Activated B cell treated with CpG ODN at 0.5 μM for 24 hours (primary cell): ENCODE measurements around the gene GJC2. TPM values are rescaled to one million over a fixed set of nuclear protein-coding genes. Genes with fewer than 3 reads are reported as not detected.

Experiments used
- ATAC-seq: fragments of 200-7000 bp; cut with Tn5 transposase; one replicate; pipeline ENCODE4 v1.10.0; 2021; ENCODE audit warnings: low read depth, mild to moderate bottlenecking, moderate library complexity
- CTCF ChIA-PET: fragments of 350-600 bp; sonication (Branson Sonifier 250); formaldehyde crosslinking; loops from one replicate; lab custom pipeline; 2021; ENCODE audit warnings: antibody characterized with exemption; lab: Charles Lee
- POLR2A ChIA-PET: fragments of 350-600 bp; sonication (Branson Sonifier 250); formaldehyde crosslinking; loops from one replicate; lab custom pipeline; 2021; ENCODE audit warnings: antibody characterized with exemption; lab: Charles Lee
- DNase-seq: peaks from one replicate; pipeline ENCODE4 v3.0.0; 2022
- H3K27ac Mint-ChIP-seq: one replicate; pipeline ENCODE4 v1.8.0; 2020; ENCODE audit warnings: mixed read lengths
- H3K27me3 Mint-ChIP-seq: one replicate; pipeline ENCODE4 v1.8.0; 2021; ENCODE audit warnings: mixed read lengths
- H3K36me3 Mint-ChIP-seq: one replicate; pipeline ENCODE4 v1.8.0; 2021; ENCODE audit warnings: low read depth, mixed read lengths
- H3K4me1 Mint-ChIP-seq: one replicate; pipeline ENCODE4 v1.8.0; 2021; ENCODE audit warnings: mixed read lengths
- H3K4me3 Mint-ChIP-seq: one replicate; pipeline ENCODE4 v1.8.0; 2020; ENCODE audit warnings: mild to moderate bottlenecking, mixed read lengths
- H3K9me3 Mint-ChIP-seq: one replicate; pipeline ENCODE4 v1.8.0; 2020; ENCODE audit warnings: mixed read lengths
- intact Hi-C: fragments of 100-400 bp; cut with micrococcal nuclease; formaldehyde crosslinking; loops from one replicate; pipeline ENCODE4 v1.15.1; 2024
- total RNA-seq: library from RNA; stranded (reverse); gene quantifications from 2 replicates; pipeline ENCODE4 v1.2.3, GENCODE V29; 2022
- TF ChIP-seq, protein P1 (sequence below): fragments of 200-600 bp; IDR thresholded peaks from one replicate; pipeline ENCODE4 v1.8.0; 2022; ENCODE audit warnings: antibody characterized with exemption, mild to moderate bottlenecking

The GJC2 gene
- total RNA-seq, 1 donor from 2014 or later, result 0.35 TPM

DNA sequence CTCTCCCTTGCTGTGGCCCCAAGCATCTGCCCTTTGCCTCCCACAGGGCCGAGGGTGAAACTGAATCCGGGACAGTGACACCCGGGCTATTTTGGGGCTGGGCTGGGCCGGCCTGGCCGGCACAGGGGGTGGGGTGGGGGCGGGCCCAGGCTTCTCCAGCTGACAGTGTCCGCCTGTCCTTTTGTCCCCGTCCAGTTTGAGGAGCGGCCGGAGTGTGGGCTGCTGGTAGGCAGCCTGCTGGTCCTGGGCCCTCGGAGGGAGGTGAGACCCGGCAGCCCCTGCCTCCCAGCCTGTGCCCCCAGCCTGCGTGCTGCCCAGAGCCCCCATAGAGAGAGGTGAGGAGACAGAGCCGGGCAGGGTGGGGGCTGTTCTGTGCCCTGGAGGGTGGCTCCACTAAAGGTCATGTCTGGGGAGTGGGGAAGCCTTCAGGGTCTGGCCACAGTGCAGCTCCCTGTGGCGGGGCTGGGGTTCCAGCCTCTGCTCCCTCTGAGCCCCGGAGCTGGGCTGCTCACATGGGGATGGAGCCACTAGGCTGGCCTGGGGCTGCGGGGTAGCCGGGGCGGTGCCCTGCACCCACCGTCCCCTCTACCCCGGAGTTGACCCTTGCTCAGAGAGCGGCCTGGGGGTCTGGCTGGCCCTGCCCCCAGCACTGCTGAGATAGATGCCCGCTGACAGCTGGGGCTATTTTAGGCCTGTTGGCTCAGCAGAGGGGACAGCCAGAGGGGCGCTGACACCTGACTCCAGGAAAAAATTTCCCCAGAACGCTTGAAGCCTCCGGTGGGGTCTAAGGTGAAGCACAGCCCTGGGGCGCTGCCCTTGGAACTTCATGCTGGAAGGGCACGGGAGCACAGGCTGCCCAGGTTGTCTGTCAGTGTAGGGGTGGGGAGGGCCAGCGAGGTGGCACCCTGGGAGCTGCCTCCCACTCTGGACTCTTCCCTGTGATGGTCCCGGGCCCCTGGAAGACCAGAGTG is 58.4 kb downstream of the GJC2 start, which contains the start of gene OBSCN:
Gene OBSCN (plus strand): TSS at position 194 of the 971 bp plus-strand sequence. CDS start 3,740 bp downstream, outside the sequence.
- ATAC-seq (no peak), DNase-seq (no peak)
- no peaks in the 10 kb centered on the region for H3K4me1 Mint-ChIP-seq
- no peaks in the 10 kb centered on the region for H3K27me3 Mint-ChIP-seq
- H3K27ac Mint-ChIP-seq, result no peak within 1 kb of the TSS
- intact Hi-C loops, result no loop called here
- ChIA-PET POLR2A (no interaction called here), CTCF (no interaction called here)
- no peaks in the 10 kb centered on the region for H3K36me3 Mint-ChIP-seq
- no peaks in the 10 kb centered on the region for H3K9me3 Mint-ChIP-seq
- H3K4me3 Mint-ChIP-seq, result no peak within 1 kb of the TSS
- TF ChIP-seq, protein P1, sequence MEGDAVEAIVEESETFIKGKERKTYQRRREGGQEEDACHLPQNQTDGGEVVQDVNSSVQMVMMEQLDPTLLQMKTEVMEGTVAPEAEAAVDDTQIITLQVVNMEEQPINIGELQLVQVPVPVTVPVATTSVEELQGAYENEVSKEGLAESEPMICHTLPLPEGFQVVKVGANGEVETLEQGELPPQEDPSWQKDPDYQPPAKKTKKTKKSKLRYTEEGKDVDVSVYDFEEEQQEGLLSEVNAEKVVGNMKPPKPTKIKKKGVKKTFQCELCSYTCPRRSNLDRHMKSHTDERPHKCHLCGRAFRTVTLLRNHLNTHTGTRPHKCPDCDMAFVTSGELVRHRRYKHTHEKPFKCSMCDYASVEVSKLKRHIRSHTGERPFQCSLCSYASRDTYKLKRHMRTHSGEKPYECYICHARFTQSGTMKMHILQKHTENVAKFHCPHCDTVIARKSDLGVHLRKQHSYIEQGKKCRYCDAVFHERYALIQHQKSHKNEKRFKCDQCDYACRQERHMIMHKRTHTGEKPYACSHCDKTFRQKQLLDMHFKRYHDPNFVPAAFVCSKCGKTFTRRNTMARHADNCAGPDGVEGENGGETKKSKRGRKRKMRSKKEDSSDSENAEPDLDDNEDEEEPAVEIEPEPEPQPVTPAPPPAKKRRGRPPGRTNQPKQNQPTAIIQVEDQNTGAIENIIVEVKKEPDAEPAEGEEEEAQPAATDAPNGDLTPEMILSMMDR, result no peak

DNA sequence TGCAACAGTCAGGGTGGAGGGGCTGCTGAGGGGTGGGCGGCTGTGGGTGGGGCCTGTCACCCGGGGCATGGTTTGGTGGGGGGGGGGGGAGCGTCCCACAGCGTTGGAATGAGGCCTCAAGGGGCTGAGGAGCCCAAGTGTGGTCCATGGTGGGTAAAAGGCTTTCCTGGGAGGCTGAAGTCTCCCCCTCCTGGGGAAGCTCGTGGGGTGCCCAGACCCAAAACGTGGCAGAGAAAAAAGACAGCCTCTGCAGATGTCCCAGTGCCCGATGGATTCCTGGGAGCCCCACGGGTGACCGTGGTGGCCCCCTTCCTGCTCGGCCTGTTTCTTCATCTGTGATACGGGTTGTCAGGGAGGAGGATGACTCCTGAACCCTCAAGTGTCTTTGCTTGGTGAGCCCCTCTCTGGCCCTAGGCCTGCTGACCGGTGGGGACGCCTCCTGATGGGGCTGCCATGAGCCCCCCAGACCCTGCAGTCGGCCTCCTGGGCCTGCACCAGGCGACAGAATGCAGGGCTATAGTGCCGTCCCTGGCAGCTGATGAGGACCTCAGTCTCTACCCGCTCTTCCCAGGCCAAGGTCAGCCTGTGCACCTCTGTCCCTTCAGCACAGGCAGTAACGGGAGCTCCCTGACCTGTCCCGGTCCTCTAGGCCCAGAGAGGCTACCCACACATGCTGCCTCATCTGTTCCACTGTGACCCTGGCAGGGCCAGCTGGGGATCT is 59.3 kb downstream of the GJC2 start:
- no peak for ATAC-seq
- intact Hi-C loops, result no loop called here
- POLR2A ChIA-PET, result no interaction called here
- no peak for DNase-seq
- TF ChIP-seq, protein P1, result no peak
- Mint-ChIP-seq H3K36me3 (no peaks in the 10 kb centered on the region), H3K27me3 (no peaks in the 10 kb centered on the region), H3K9me3 (no peaks in the 10 kb centered on the region), H3K4me3 (no peak overlapping the region), H3K4me1 (peaks cover 2% of the 10 kb centered on the region), H3K27ac (no peak overlapping the region)
- CTCF ChIA-PET, result no interaction called here

Other genes with a start within 250 kb of the GJC2 start
- 0.05 TPM in 1 of 2 replicates, not detected in the other for gene WNT9A, start 202.0 kb upstream of the GJC2 start, total RNA-seq
- not detected in 2 replicates for gene WNT3A, start 142.9 kb upstream of the GJC2 start, total RNA-seq
- 209 and 213 TPM in 2 replicates for gene ARF1, start 67.2 kb upstream of the GJC2 start, total RNA-seq
- 11.9 and 13.3 TPM in 2 replicates for gene C1orf35, start 46.6 kb upstream of the GJC2 start, total RNA-seq
- gene MRPL55, start 40.6 kb upstream of the GJC2 start, total RNA-seq, result 34.0 and 34.3 TPM in 2 replicates
- 104 and 119 TPM in 2 replicates for gene GUK1, start 9.7 kb upstream of the GJC2 start, total RNA-seq
- 10.8 and 14.5 TPM in 2 replicates for gene IBA57, start 15.9 kb downstream of the GJC2 start, total RNA-seq
- gene OBSCN, start 58.1 kb downstream of the GJC2 start, total RNA-seq, result 16.1 and 19.8 TPM in 2 replicates